Psoas muscle (tissue), 8 donors: Measurements from ENCODE around the gene SLC25A15. TPM values are rescaled to one million over a fixed set of nuclear protein-coding genes. Genes with fewer than 3 reads are reported as not detected.

Source experiments
- ATAC-seq, 4 donors: fragments of 200-7000 bp; cut with Tn5 transposase; one replicate each; pipeline ENCODE4 v1.9.1; 2020; ENCODE audit warnings: moderate library complexity in 3 of 4, mild to moderate bottlenecking in 2 of 4
- DNase-seq, 2 donors: peaks; one replicate each; pipeline ENCODE4 v3.0.0-alpha.2; 2020
- H3K27ac ChIP-seq: fragments of 200-600 bp; one replicate; pipeline ENCODE4 v1.8.0; 2022
- H3K27me3 ChIP-seq, 3 donors: fragments of 200-600 bp in 1 of 3; one replicate each; pipeline versions ENCODE4 v1.6.1 to v1.8.0; 2013 to 2022; ENCODE audit warnings: low read length in 2 of 3, mild to moderate bottlenecking in 2 of 3, moderate library complexity in 1 of 3; ENCODE audit not compliant: insufficient read depth in 3 of 3
- H3K36me3 ChIP-seq, 2 donors: fragments of 200-600 bp in 1 of 2; one replicate each; pipeline versions ENCODE4 v1.6.1 to v1.8.0; 2013 to 2022; ENCODE audit warnings: low read depth in 1 of 2, mild to moderate bottlenecking in 1 of 2, moderate library complexity in 1 of 2; ENCODE audit not compliant: insufficient read depth in 1 of 2
- H3K4me1 ChIP-seq: fragments of 200-600 bp; one replicate; pipeline ENCODE4 v1.8.0; 2022
- H3K4me3 ChIP-seq: fragments of 200-600 bp; one replicate; pipeline ENCODE4 v1.8.0; 2022; ENCODE audit warnings: mild to moderate bottlenecking
- H3K9me3 ChIP-seq: fragments of 200-600 bp; one replicate; pipeline ENCODE4 v1.8.0; 2022
- CTCF ChIP-seq: fragments of 200-600 bp; IDR thresholded peaks from one replicate; pipeline ENCODE4 v1.8.0; 2022; ENCODE audit warnings: antibody characterized with exemption
- WGBS, 3 donors: extraction: QIAGEN DNeasy Blood & Tissue Kit; methylation state at CpG; one replicate each; pipeline versions ENCODE4 v1.1.6 to v1.1.7; 2013; 5-methylcytosine and 5-hydroxymethylcytosine counted together
- intact Hi-C, 2 donors: fragments of 100-400 bp; cut with DNase I; formaldehyde crosslinking; loops; one replicate each; pipeline versions ENCODE4 v1.11.0 to v1.14.2; 2022
- polyA plus RNA-seq, 3 donors: library from polyadenylated mRNA; stranded (reverse); fragments of 200-250 nt; gene quantifications; one replicate each; pipeline ENCODE4 v1.2.3, GENCODE V29; 2013
- total RNA-seq, 4 donors: library from RNA; stranded (reverse); fragmentation: NEBNext Ultra II Directional in 2 of 4; extraction: Animal tissue kit (Norgen Biotek cat#: 25700) in 2 of 4; gene quantifications; one replicate each; pipeline versions ENCODE4 v1.2.1 to v1.2.4, GENCODE V29; 2021 to 2023
- donor health status: healthy with polysubstance abuse.
- donor health status: DM: no; HTN: no; CAD: no; lungs with moderate emphysema.
- donor health status: Bipolar disorder and iron deficiency.
- donor health status: healthy.
- donor health status: DM: yes; HTN: yes; CAD: no.
- donor health status: DM: no; HTN: no; CAD: no.
- donor health status: DM: no; HTN: no; CAD: no.
- donor health status: DM: yes; HTN: yes; CAD: no.

Gene SLC25A15
- total and polyA plus RNA-seq, 7 donors, result 3.8 to 15.8 (median 5.0) TPM

DNA sequence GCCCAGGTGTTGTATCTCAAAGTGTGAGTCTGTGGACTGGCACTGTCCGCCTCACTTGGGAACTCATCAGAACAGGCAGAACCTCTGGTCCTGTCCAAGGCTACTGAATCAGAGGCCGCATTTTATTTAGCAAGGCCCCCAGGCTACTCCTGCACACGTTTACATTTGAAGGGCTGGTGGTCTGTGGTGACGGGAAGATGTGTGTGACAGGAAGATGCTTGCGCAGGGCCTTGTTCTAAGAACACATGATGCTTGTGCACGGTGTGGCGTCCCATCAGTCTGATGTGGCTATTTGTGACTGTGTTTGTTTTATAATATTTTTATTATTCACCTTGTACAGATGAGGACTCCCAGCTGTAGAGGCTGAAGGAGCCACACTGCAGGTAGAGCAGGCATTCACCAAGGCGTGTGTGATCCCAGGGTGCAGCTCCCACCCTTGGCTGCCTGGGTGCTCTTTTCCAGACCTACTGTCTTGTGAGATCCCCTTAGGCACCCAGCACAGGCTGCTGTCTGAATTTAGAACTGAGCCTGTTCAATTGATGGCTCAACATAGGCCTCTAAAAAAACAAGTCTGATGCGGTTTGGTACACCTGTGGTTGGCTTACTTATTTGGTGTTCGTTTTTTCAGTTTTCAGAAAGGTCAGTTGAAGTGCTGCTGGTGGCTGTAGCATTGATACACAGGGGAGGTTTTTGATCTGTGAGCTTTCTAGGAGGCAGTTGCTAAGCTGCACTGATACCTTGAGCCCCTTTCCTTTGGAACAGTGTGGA lies 3.1 kb downstream of the SLC25A15 start:
- intact Hi-C loops, result no loop called here
- 90 to 94% (median 92%) methylated on average over 10 of the region's 10 CpGs for WGBS, 3 donors
- H3K27ac ChIP-seq, result no peak overlapping the region
- no peak overlapping the region for H3K4me3 ChIP-seq
- no peaks in the 10 kb centered on the region for H3K9me3 ChIP-seq
- H3K4me1 ChIP-seq, result peaks cover 4% of the 10 kb centered on the region
- ATAC-seq (no peak), DNase-seq (no peak)
- no peak for TF ChIP-seq CTCF
- H3K36me3 ChIP-seq, result peaks cover 4 to 31% of the 10 kb centered on the region in 2 donors
- no peaks in the 10 kb centered on the region for H3K27me3 ChIP-seq

GRCh38 chr13:40793339-40793738 lies 3.9 kb downstream of the SLC25A15 start:
- intact Hi-C loops, result no loop called here
- no peak for ATAC-seq
- H3K27me3 ChIP-seq, result no peaks in the 10 kb centered on the region

GRCh38 chr13:40794414-40795368 lies 5.3 kb downstream of the SLC25A15 start:
- ATAC-seq, result no peak
- Histone ChIP-seq H3K9me3 (no peaks in the 10 kb centered on the region), H3K4me3 (no peak overlapping the region), H3K27me3 (no peaks in the 10 kb centered on the region), H3K36me3 (peaks cover 4 to 47% of the 10 kb centered on the region in 2 donors), H3K4me1 (peaks cover 4% of the 10 kb centered on the region), H3K27ac (no peak overlapping the region)
- no peak for TF ChIP-seq CTCF
- intact Hi-C loops, result no loop called here
- no peak for DNase-seq
- WGBS, 3 donors, result 93 to 95% (median 93%) methylated on average over 13 of the region's 13 CpGs

More at GRCh38 chr13:40793339-40793738, 3.9 kb downstream of the SLC25A15 start:
- WGBS, 3 donors, result 95 to 98% (median 96%) methylated on average over 3 of the region's 3 CpGs
- Histone ChIP-seq H3K4me1 (peaks cover 4% of the 10 kb centered on the region), H3K9me3 (no peaks in the 10 kb centered on the region), H3K4me3 (no peak overlapping the region), H3K27ac (no peak overlapping the region), H3K36me3 (peaks cover 4 to 39% of the 10 kb centered on the region in 2 donors)
- TF ChIP-seq CTCF, result no peak
- DNase-seq, result no peak

- Histone ChIP-seq H3K27me3 (no peaks in the 10 kb centered on the region), H3K27ac (no peak overlapping the region), H3K4me3 (no peak overlapping the region), H3K4me1 (no peaks in the 10 kb centered on the region), H3K9me3 (no peaks in the 10 kb centered on the region), H3K36me3 (peaks cover 4 to 67% of the 10 kb centered on the region in 2 donors)
- ATAC-seq (no peak), DNase-seq (no peak)
- no peak for TF ChIP-seq CTCF
- intact Hi-C loops, result no loop called here
- 83 to 90% (median 89%) methylated on average over 6 of the region's 6 CpGs for WGBS, 3 donors
These were observed 7.2 kb downstream of the SLC25A15 start for GRCh38 chr13:40796649-40797048.
